H1 (cell line): ENCODE data around the gene NUTM1. TPM values are rescaled to one million over a fixed set of nuclear protein-coding genes. Genes with fewer than 3 reads are reported as not detected.
A peak's percentile ranks its signal among the peaks of the same experiment; 100 is the strongest.

ENCODE experiments used
- ASH2L ChIP-seq: fragments of 200-600, 300-600 bp; sonication (generic); IDR thresholded peaks from one replicate; pipeline ENCODE4 v1.7.1; 2017; ENCODE audit warnings: low read length
- CEBPB ChIP-seq: IDR thresholded peaks from 2 replicates; pipeline ENCODE4 v1.6.1; 2012; ENCODE audit warnings: low read depth, low read length
- CHD2 ChIP-seq: IDR thresholded peaks from 2 replicates; pipeline ENCODE4 v1.6.1; 2012; ENCODE audit warnings: low read length, improper control_type of control experiment
- EGR1 ChIP-seq: IDR thresholded peaks from 2 replicates; pipeline ENCODE4 v1.6.1; 2011; ENCODE audit warnings: low read depth, low read length, borderline replicate concordance
- EZH2 ChIP-seq: fragments of 200-600 bp; sonication (generic); IDR thresholded peaks from 2 replicates; pipeline ENCODE4 v1.7.1; 2012; ENCODE audit warnings: low read depth, mild to moderate bottlenecking, moderate library complexity, low read length, inconsistent platforms; ENCODE audit not compliant: severe bottlenecking
- GABPA ChIP-seq: IDR thresholded peaks from 2 replicates; pipeline ENCODE4 v1.6.1; 2011; ENCODE audit warnings: mild to moderate bottlenecking, low read length, moderate library complexity, borderline replicate concordance; ENCODE audit not compliant: insufficient read depth
- GTF2F1 ChIP-seq: IDR thresholded peaks from 2 replicates; pipeline ENCODE4 v1.6.1; 2012; ENCODE audit warnings: low read depth, low read length, improper control_type of control experiment, borderline replicate concordance
- HDAC2 ChIP-seq, 2 experiments: fragments of 300-600 bp in 1 of 2; sonication (generic) in 1 of 2; IDR thresholded peaks; 2 replicates each; pipeline ENCODE4 v1.6.1; 2011 to 2012; ENCODE audit warnings: low read depth in 2 of 2, low read length in 2 of 2, mild to moderate bottlenecking in 2 of 2, moderate library complexity in 2 of 2, borderline replicate concordance in 1 of 2, inconsistent platforms in 1 of 2
- KDM4A ChIP-seq: IDR thresholded peaks from one replicate; pipeline ENCODE4 v1.7.1; 2012; ENCODE audit warnings: low read depth, mild to moderate bottlenecking, moderate library complexity, low read length, inconsistent platforms; ENCODE audit not compliant: severe bottlenecking
- MAFK ChIP-seq: IDR thresholded peaks from 2 replicates; pipeline ENCODE4 v1.6.1; 2012; ENCODE audit warnings: low read depth, mild to moderate bottlenecking, improper control_type of control experiment, low read length
- NANOG ChIP-seq: IDR thresholded peaks from 2 replicates; pipeline ENCODE4 v1.6.1; 2011; ENCODE audit warnings: low read length, low read depth, mild to moderate bottlenecking, inconsistent platforms; ENCODE audit not compliant: insufficient read depth, poor library complexity, severe bottlenecking
- NRF1 ChIP-seq: IDR thresholded peaks from 2 replicates; pipeline ENCODE4 v1.6.1; 2011; ENCODE audit warnings: mild to moderate bottlenecking, low read depth, low read length, improper control_type of control experiment
- PHF8 ChIP-seq: fragments of 200-600 bp; sonication (generic); conservative IDR thresholded peaks from 2 replicates; pipeline ENCODE4 v1.7.1; 2012; ENCODE audit warnings: low read depth, mild to moderate bottlenecking, inconsistent platforms, low read length, moderate library complexity
- POLR2A ChIP-seq, 2 experiments: IDR thresholded peaks; 1 replicate in 1 of 2; 2 replicates in 1 of 2; pipeline ENCODE4 v1.6.1; 2011; ENCODE audit warnings: low read depth in 2 of 2, low read length in 2 of 2, mild to moderate bottlenecking in 2 of 2; ENCODE audit errors: control extremely low read depth in 1 of 2
- POLR2AphosphoS5 ChIP-seq: IDR thresholded peaks from 2 replicates; pipeline ENCODE4 v1.6.1; 2011; ENCODE audit warnings: low read depth, low read length
- RNF2 ChIP-seq: fragments of 200-900, 300-1000 bp; sonication (generic); IDR thresholded peaks from 2 replicates; pipeline ENCODE4 v1.7.1; 2016; ENCODE audit warnings: borderline replicate concordance, low read depth, mild to moderate bottlenecking, antibody characterized with exemption, low read length; ENCODE audit not compliant: poor library complexity, severe bottlenecking; ENCODE audit errors: missing control alignments
- SP2 ChIP-seq: IDR thresholded peaks from 2 replicates; pipeline ENCODE4 v1.6.1; 2012; ENCODE audit warnings: mild to moderate bottlenecking, low read length, inconsistent platforms
- SP4 ChIP-seq: IDR thresholded peaks from 2 replicates; pipeline ENCODE4 v1.6.1; 2012; ENCODE audit warnings: low read length, inconsistent platforms
- SUZ12 ChIP-seq: fragments of 200-600 bp; sonication (generic); IDR thresholded peaks from 2 replicates; pipeline ENCODE4 v1.6.1; 2012; ENCODE audit warnings: mild to moderate bottlenecking, inconsistent platforms, low read length, moderate library complexity, mixed read lengths
- TCF12 ChIP-seq: IDR thresholded peaks from 2 replicates; pipeline ENCODE4 v1.6.1; 2011; ENCODE audit warnings: low read depth, mild to moderate bottlenecking, low read length
- ZNF274 ChIP-seq: IDR thresholded peaks from 2 replicates; pipeline ENCODE4 v1.7.0; 2012; ENCODE audit warnings: low read length, borderline replicate concordance; ENCODE audit errors: extremely low read depth
- polyA plus RNA-seq, 7 experiments: library from polyadenylated mRNA; depleted of rRNA in 3 of 7; stranded (reverse) in 5 of 7; unstranded in 2 of 7; fragments of >200 nt in 5 of 7; fragments of 200-250 nt in 2 of 7; gene quantifications; 1 replicate in 5 of 7; 2 replicates in 1 of 7; 4 replicates in 1 of 7; pipeline versions ENCODE4 v1.2.1 to v1.2.3, GENCODE V29; 2011 to 2013; ENCODE audit warnings: missing spikeins in 2 of 7, mixed read lengths in 2 of 7
- total RNA-seq: library from RNA; stranded (reverse); fragmentation: NEBNext Ultra II Directional; extraction: Animal tissue kit (Norgen Biotek cat#: 25700); gene quantifications from 2 replicates; pipeline ENCODE4 v1.2.1, GENCODE V29; 2021
- TF ChIP-seq, protein P1 (sequence below): IDR thresholded peaks from 2 replicates; pipeline ENCODE4 v1.6.1; 2012; ENCODE audit warnings: inconsistent platforms
- TF ChIP-seq, protein P2 (sequence below): IDR thresholded peaks from 2 replicates; pipeline ENCODE4 v1.6.1; 2012; ENCODE audit warnings: inconsistent platforms

Gene NUTM1
- total and polyA plus RNA-seq, 2 of the 8 experiments (the other 6 are each of a cell fraction or from before 2014, with no cell fraction given) = 0.39 to 0.60 TPM

DNA sequence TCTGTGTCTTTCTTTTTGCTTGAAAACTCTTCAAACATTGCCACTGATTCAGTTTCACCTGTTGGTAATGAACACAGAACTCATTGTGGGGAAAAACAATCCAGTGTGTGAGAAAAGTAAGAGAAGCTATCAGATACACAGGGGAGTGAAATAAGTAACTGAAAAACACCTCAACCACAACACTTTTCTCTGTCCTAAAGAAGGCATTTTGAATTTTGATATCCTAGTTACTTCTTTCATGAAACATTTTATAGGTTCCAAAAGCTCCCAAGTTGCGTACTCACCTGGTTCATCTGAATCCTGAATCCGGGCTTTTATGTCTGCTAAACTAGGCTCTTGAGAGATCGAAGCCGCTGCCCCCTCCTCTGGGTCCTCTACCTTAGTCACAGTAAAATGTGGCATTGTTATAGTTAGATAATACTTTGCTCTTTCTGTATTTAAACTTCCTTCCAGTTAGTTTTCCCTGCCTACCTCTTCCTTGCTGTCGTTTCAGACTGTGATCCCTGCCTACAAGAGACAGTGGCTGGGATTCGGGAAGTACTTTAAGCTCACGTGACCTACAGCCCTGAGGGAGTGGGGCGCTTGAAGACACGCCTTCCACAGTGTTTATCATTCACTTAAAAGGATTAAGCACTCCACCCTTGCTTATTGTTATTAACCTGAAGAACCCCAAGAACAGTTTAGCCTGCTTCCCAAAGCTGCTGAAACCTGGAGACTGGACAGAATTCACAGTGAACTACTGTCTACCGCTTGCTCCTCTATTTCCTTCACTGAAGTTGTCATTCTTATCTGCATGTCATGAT, 24.6 kb upstream of the NUTM1 start (continued):
- TF ChIP-seq HDAC2 (IDR thresholded peaks at IDR 0.05; ENCODE audit: borderline replicate concordance in 1 of 2, low read depth in 2 of 2, low read length in 2 of 2) (no peak), EZH2 (no peak), SP2 (no peak), RNF2 (no peak), NANOG (no peak), POLR2AphosphoS5 (no peak; the same call in 1 of the 2 replicates), GABPA (no peak), ZNF274 (no peak), ASH2L (no peak), CEBPB (no peak), SP4 (no peak), KDM4A (no peak), POLR2A (IDR thresholded peaks at IDR 0.05; ENCODE audit: control extremely low read depth in 1 of 2, low read depth in 2 of 2, low read length in 2 of 2) (peak; percentile 44 to 57; a peak in 2 of 3 replicates), PHF8 (no peak), GTF2F1 (no peak), TCF12 (no peak), EGR1 (no peak), NRF1 (no peak), CHD2 (no peak), SUZ12 (no peak), MAFK (no peak)
- TF ChIP-seq, protein P1, sequence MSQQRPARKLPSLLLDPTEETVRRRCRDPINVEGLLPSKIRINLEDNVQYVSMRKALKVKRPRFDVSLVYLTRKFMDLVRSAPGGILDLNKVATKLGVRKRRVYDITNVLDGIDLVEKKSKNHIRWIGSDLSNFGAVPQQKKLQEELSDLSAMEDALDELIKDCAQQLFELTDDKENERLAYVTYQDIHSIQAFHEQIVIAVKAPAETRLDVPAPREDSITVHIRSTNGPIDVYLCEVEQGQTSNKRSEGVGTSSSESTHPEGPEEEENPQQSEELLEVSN = no peak
- TF ChIP-seq, protein P2, sequence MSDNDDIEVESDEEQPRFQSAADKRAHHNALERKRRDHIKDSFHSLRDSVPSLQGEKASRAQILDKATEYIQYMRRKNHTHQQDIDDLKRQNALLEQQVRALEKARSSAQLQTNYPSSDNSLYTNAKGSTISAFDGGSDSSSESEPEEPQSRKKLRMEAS = no peak
